Esophagus muscularis mucosa (tissue), 3 donors: Measurements from ENCODE around the gene KCNQ1.

Experiments
- CTCF ChIP-seq, 3 experiments: fragments of 200-600 bp in 2 of 3; fragments of 450-650 bp in 1 of 3; sonication (generic) in 2 of 3; IDR thresholded peaks; one replicate each; pipeline ENCODE4 v1.5.1; 2017 to 2019; ENCODE audit warnings: antibody characterized with exemption in 3 of 3, mild to moderate bottlenecking in 2 of 3, moderate library complexity in 1 of 3
- POLR2A ChIP-seq: fragments of 450-650 bp; IDR thresholded peaks from one replicate; pipeline ENCODE4 v1.6.1; 2017; ENCODE audit warnings: antibody characterized with exemption, moderate library complexity, mild to moderate bottlenecking, low read depth

- TF ChIP-seq CTCF (IDR thresholded peaks at IDR 0.05) (no peak), POLR2A (no peak)
Measured at GRCh38 chr11:2473361-2474058, 28.7 kb downstream of the KCNQ1 start.
